ENCODE data around the gene NDRG4.

- TF ChIP-seq CTCF (IDR thresholded peaks at IDR 0.05; ENCODE audit: poor library complexity), result no peak
- no peak for TF ChIP-seq EZH2 (IDR thresholded peaks at IDR 0.05; ENCODE audit: borderline replicate concordance)
Measured at GRCh38 chr16:58499092-58499511, 841 bp upstream of the NDRG4 start.

Data from hepatocyte (in vitro differentiated cells).